K562 (cell line): Measurements from ENCODE around the gene EHMT2. TPM values are rescaled to one million over a fixed set of nuclear protein-coding genes. Genes with fewer than 3 reads are reported as not detected.

Experiments
- ATAC-seq: fragments of 200-7000 bp; cut with Tn5 transposase; 3 replicates; pipeline ENCODE4 v1.9.1; 2020; ENCODE audit warnings: moderate library complexity
- BruUV-seq: library from RNA; stranded (reverse); fragments of 400-500 nt; replicated peaks from 2 replicates; lab custom pipeline; 2021; lab: Mats Ljungman, UMichigan
- CTCF ChIA-PET: fragments of 300-600 bp; formaldehyde crosslinking; extraction: SDS; loops from one replicate; lab custom pipeline; 2021; ENCODE audit warnings: low intra/inter-chr PET ratio; lab: Yijun Ruan, JAX
- POLR2A ChIA-PET: fragments of 300-600, 350-650 bp; sonication (Branson Sonifier 250); formaldehyde crosslinking; extraction: SDS; loops from one replicate; lab custom pipeline; 2021; ENCODE audit warnings: antibody characterized with exemption, inconsistent platforms; lab: Yijun Ruan, JAX
- DNase-seq, 4 experiments: peaks; one replicate each; pipeline versions ENCODE4 v3.0.0 to v3.0.0-alpha.2; 2011 to 2018; ENCODE audit warnings: low spot score in 3 of 4, mixed read lengths in 3 of 4; ENCODE audit errors: extremely low read depth in 1 of 4
- FAIRE-seq: peaks from 2 replicates; lab custom pipeline; 2011; peaks lifted over from hg19 to GRCh38; lab: Jason Lieb, UNC
- H2AFZ ChIP-seq: 2 replicates; pipeline ENCODE4 v1.6.0; 2011; ENCODE audit warnings: low read depth, low read length, control low read depth, inconsistent platforms
- H3K27ac ChIP-seq: fragments of 200-600 bp; 3 replicates; pipeline ENCODE4 v1.8.0; 2011; ENCODE audit warnings: low read depth, mild to moderate bottlenecking, control low read depth, inconsistent platforms, low read length, moderate library complexity, mixed read lengths; ENCODE audit errors: extremely low read depth
- H3K27me3 ChIP-seq, 2 experiments: fragments of 300-600 bp in 1 of 2; 2 replicates in 1 of 2; 3 replicates in 1 of 2; pipeline versions ENCODE4 v1.6.0 to v1.8.0; 2011; ENCODE audit warnings: inconsistent platforms in 2 of 2, low read length in 2 of 2, mild to moderate bottlenecking in 1 of 2, mixed read lengths in 1 of 2, moderate library complexity in 1 of 2; ENCODE audit not compliant: control insufficient read depth in 2 of 2, insufficient read depth in 2 of 2
- H3K36me3 ChIP-seq: fragments of 300-600 bp; 3 replicates; pipeline ENCODE4 v1.8.0; 2011; ENCODE audit warnings: mild to moderate bottlenecking, low read length, inconsistent platforms; ENCODE audit not compliant: control insufficient read depth, insufficient read depth
- H3K4me1 ChIP-seq, 2 experiments: fragments of 200-600 bp in 1 of 2; replicated peaks in 1 of 2; 2 replicates in 1 of 2; 3 replicates in 1 of 2; pipeline versions ENCODE4 v1.5.1 to v1.8.0; 2011; ENCODE audit warnings: inconsistent platforms in 2 of 2, low read length in 2 of 2, mild to moderate bottlenecking in 1 of 2, mixed read lengths in 1 of 2, moderate library complexity in 1 of 2; ENCODE audit not compliant: control insufficient read depth in 2 of 2, insufficient read depth in 2 of 2
- H3K4me2 ChIP-seq: 2 replicates; pipeline ENCODE4 v1.6.1; 2011; ENCODE audit warnings: low read length, control low read depth, inconsistent platforms, mixed read lengths; ENCODE audit not compliant: insufficient read depth
- H3K4me3 ChIP-seq: fragments of 200-600 bp; sonication (generic), shearing (Covaris generic); 2 replicates; pipeline ENCODE4 v1.5.1; 2016; ENCODE audit warnings: control low read depth, inconsistent platforms
- H3K79me2 ChIP-seq: fragments of 200-600 bp; 3 replicates; pipeline ENCODE4 v1.8.0; 2011; ENCODE audit warnings: low read length, inconsistent platforms; ENCODE audit not compliant: control insufficient read depth, insufficient read depth
- H3K9ac ChIP-seq, 2 experiments: 2 replicates each; pipeline versions ENCODE4 v1.6.0 to v1.6.1; 2011; ENCODE audit warnings: low read depth in 2 of 2, low read length in 2 of 2, control low read depth in 1 of 2, inconsistent platforms in 1 of 2, mild to moderate bottlenecking in 1 of 2, mixed read lengths in 1 of 2; ENCODE audit not compliant: insufficient read depth in 1 of 2
- H3K9me1 ChIP-seq: one replicate; pipeline ENCODE4 v1.6.0; 2011; ENCODE audit warnings: inconsistent platforms, mild to moderate bottlenecking, low read length, moderate library complexity; ENCODE audit not compliant: control insufficient read depth, insufficient read depth
- H3K9me3 ChIP-seq: replicated peaks from 2 replicates; pipeline ENCODE4 v1.5.1; 2011; ENCODE audit warnings: low read depth, low read length, inconsistent platforms; ENCODE audit not compliant: control insufficient read depth, insufficient read depth
- H4K20me1 ChIP-seq: replicated peaks from 2 replicates; pipeline ENCODE4 v1.6.1; 2011; ENCODE audit warnings: low read length, inconsistent platforms, mixed read lengths; ENCODE audit not compliant: control insufficient read depth, insufficient read depth
- ARID2 ChIP-seq: fragments of 450-650 bp; IDR thresholded peaks from 2 replicates; pipeline ENCODE4 v1.6.1; 2017; ENCODE audit warnings: antibody characterized with exemption, mild to moderate bottlenecking
- CHD4 ChIP-seq: fragments of 200-600 bp; sonication (generic); IDR thresholded peaks from 3 replicates; pipeline ENCODE4 v1.6.1; 2012; ENCODE audit warnings: low read depth, mild to moderate bottlenecking, mixed read lengths, low read length, inconsistent platforms; ENCODE audit not compliant: insufficient read depth, insufficient replicate concordance, poor library complexity, severe bottlenecking
- E2F3 ChIP-seq: fragments of 250-450 bp; sonication (Bioruptor Pico); IDR thresholded peaks from 2 replicates; pipeline ENCODE4 v1.4.0; 2020; ENCODE audit warnings: mild to moderate bottlenecking
- FOXP1 ChIP-seq: sonication (generic); formaldehyde crosslinking; IDR thresholded peaks from 2 replicates; pipeline ENCODE4 v1.8.0; 2022; ENCODE audit warnings: mild to moderate bottlenecking, missing genetic modification reagents
- GATA2 ChIP-seq: sonication (generic); formaldehyde crosslinking; IDR thresholded peaks from 2 replicates; pipeline ENCODE4 v1.4.0; 2020; ENCODE audit warnings: mild to moderate bottlenecking, missing genetic modification reagents
- MAZ ChIP-seq, 2 experiments: fragments of 450-650 bp in 1 of 2; sonication (generic) in 1 of 2; formaldehyde crosslinking; IDR thresholded peaks in 1 of 2; conservative IDR thresholded peaks in 1 of 2; 2 replicates each; pipeline versions ENCODE4 v1.4.0 to v1.5.0; 2020; ENCODE audit warnings: mild to moderate bottlenecking in 1 of 2, missing genetic modification reagents in 1 of 2
- SAP30 ChIP-seq: fragments of 200-600 bp; sonication (generic); IDR thresholded peaks from 2 replicates; pipeline ENCODE4 v1.6.1; 2012; ENCODE audit warnings: borderline replicate concordance, low read depth, mild to moderate bottlenecking, moderate library complexity, low read length, control low read depth, inconsistent platforms; ENCODE audit not compliant: insufficient read depth, poor library complexity, severe bottlenecking
- SNIP1 ChIP-seq: fragments of 450-650 bp; IDR thresholded peaks from 2 replicates; pipeline ENCODE4 v1.7.1; 2017; ENCODE audit warnings: low read depth, mild to moderate bottlenecking
- TSC22D4 ChIP-seq: fragments of 450-650 bp; IDR thresholded peaks from 2 replicates; pipeline ENCODE4 v1.6.1; 2016; ENCODE audit warnings: missing genetic modification characterization, missing biosample characterization, control low read depth
- ZBED1 ChIP-seq: IDR thresholded peaks from 2 replicates; pipeline ENCODE4 v1.6.1; 2014
- ZBTB17 ChIP-seq: fragments of 450-650 bp; formaldehyde crosslinking; IDR thresholded peaks from 2 replicates; pipeline ENCODE4 v1.4.0; 2020; ENCODE audit warnings: mild to moderate bottlenecking
- ZBTB34 ChIP-seq: fragments of 250-450 bp; sonication (Bioruptor Pico); IDR thresholded peaks from 2 replicates; pipeline ENCODE4 v1.8.0; 2021; ENCODE audit warnings: mild to moderate bottlenecking, moderate library complexity
- ZNF511 ChIP-seq: sonication (generic); formaldehyde crosslinking; IDR thresholded peaks from 2 replicates; pipeline ENCODE4 v1.8.0; 2022; ENCODE audit warnings: mild to moderate bottlenecking, missing genetic modification reagents
- ZNF583 ChIP-seq: fragments of 250-450 bp; sonication (Bioruptor Pico); IDR thresholded peaks from 2 replicates; pipeline ENCODE4 v1.4.0; 2020
- ZNF77 ChIP-seq: fragments of 250-450 bp; sonication (Bioruptor Pico); IDR thresholded peaks from 2 replicates; pipeline ENCODE4 v1.5.0; 2020
- WGBS: fragments of 100-300 bp; shearing (Covaris generic); methylation state at CpG from one replicate; pipeline ENCODE4 v1.1.6; 2016; ENCODE audit warnings: low coverage, mixed read lengths; ENCODE audit not compliant: insufficient coverage; ENCODE audit errors: missing lambda C conversion rate; 5-methylcytosine and 5-hydroxymethylcytosine counted together
- in situ Hi-C: fragments of 300-500 bp; cut with MboI; formaldehyde crosslinking; loops from 4 replicates; pipeline ENCODE4 v1.15.0; 2018; ENCODE audit warnings: inconsistent platforms, mixed read lengths
- intact Hi-C: fragments of 100-400 bp; cut with micrococcal nuclease; formaldehyde crosslinking; loops from 2 replicates; pipeline ENCODE4 v1.14.2; 2022
- polyA plus RNA-seq, 8 experiments: library from polyadenylated mRNA; depleted of rRNA in 4 of 8; stranded (reverse) in 5 of 8; unstranded in 3 of 8; fragments of >200 nt; fragmentation: Nextera tagmentation in 2 of 8; fragmentation: Illumina TruSeq in 1 of 8; extraction: Ambion mirVana in 2 of 8; extraction: Trizol in 1 of 8; gene quantifications; 2 replicates each; pipeline versions ENCODE4 v1.2.1 to v1.2.3, GENCODE V29; 2011 to 2014; ENCODE audit warnings: inconsistent platforms in 1 of 8, missing spikeins in 1 of 8
- total RNA-seq, 7 experiments: library from RNA; depleted of rRNA in 6 of 7; stranded (reverse); fragments of >200 nt in 6 of 7; fragmentation: Illumina TruSeq in 2 of 7; extraction: Trizol in 2 of 7; gene quantifications; 2 replicates each; pipeline versions ENCODE4 v1.2.1 to v1.2.3, GENCODE V29; 2011 to 2021; ENCODE audit warnings: low replicate concordance in 1 of 7

The EHMT2 gene
- total and polyA plus RNA-seq, 9 of the 15 experiments (the other 6 are each of a cell fraction or from before 2014, with no cell fraction given), result 2.1 to 63.8 (median 38.5) TPM

- POLR2A ChIA-PET, result interaction anchor here (0.6 to 1.2 kb wide), 3 partner anchors 10 to 187 kb away, joined by 3 to 5 read pairs (median 4); partner anchors contain the start of gene DXO
- H3K27ac ChIP-seq, result no peak overlapping the region
Measured at GRCh38 chr6:31945154-31945506, 47.6 kb upstream of the EHMT2 start.

More at GRCh38 chr6:31945154-31945506, 47.6 kb upstream of the EHMT2 start:
- H3K9me3 ChIP-seq, result no peaks in the 10 kb centered on the region
- no peaks in the 10 kb centered on the region for H3K36me3 ChIP-seq
- no peak overlapping the region for H3K4me3 ChIP-seq
- in situ Hi-C loops, result no loop called here
- CTCF ChIA-PET, result no interaction called here
- H3K27me3 ChIP-seq, result peaks cover 2 to 26% of the 10 kb centered on the region in 2 experiments; a peak in 3 of 5 replicates
- WGBS, result 44% methylated on average over 9 of the region's 9 CpGs
- DNase-seq, result no peak
- no peak overlapping the region for H3K4me2 ChIP-seq
- TF ChIP-seq GATA2 (CRISPR knock-in tag) (no peak), TSC22D4 (tag) (no peak), CHD4 (no peak), MAZ (CRISPR knock-in tag; conservative IDR thresholded peaks at IDR 0.05 in 1 of 2, IDR thresholded peaks at IDR 0.05 in 1 of 2) (no peak), ZNF583 (CRISPR knock-in tag) (no peak), FOXP1 (CRISPR knock-in tag) (no peak), E2F3 (CRISPR knock-in tag) (no peak), ARID2 (no peak), ZBTB34 (CRISPR knock-in tag) (no peak), ZNF77 (CRISPR knock-in tag) (no peak), SNIP1 (no peak), ZBED1 (no peak), ZNF511 (CRISPR knock-in tag) (no peak), ZBTB17 (no peak), SAP30 (no peak)
- H3K9ac ChIP-seq, result 0 out of 4 replicates have a peak overlapping the region, but pooled peaks of 1 of the 2 experiments have one; percentile 6
- H2AFZ ChIP-seq, result no peak overlapping the region
- ATAC-seq, result no peak
- FAIRE-seq, result no peak
- intact Hi-C loops, result loop anchor here (5.0 kb wide), 1 partner anchor 43 kb away; the partner anchor contains the start of gene ZBTB12
- no peaks in the 10 kb centered on the region for H3K79me2 ChIP-seq
- H3K4me1 ChIP-seq, result peaks cover 20 to 33% of the 10 kb centered on the region in 2 experiments
- H3K9me1 ChIP-seq, result peaks cover 7% of the 10 kb centered on the region
- no TSS peak for BruUV-seq
- H4K20me1 ChIP-seq, result no peaks in the 10 kb centered on the region
